HepG2 (cell line): ENCODE data around the gene SNHG17. TPM values are rescaled to one million over a fixed set of nuclear protein-coding genes. Genes with fewer than 3 reads are reported as not detected.

ENCODE experiments used
- CBX1 ChIP-seq: IDR thresholded peaks from one replicate; pipeline ENCODE4 v1.6.1; 2016; ENCODE audit warnings: antibody characterized with exemption, low read depth
- CCDC6 ChIP-seq: sonication (generic); formaldehyde crosslinking; IDR thresholded peaks from 2 replicates; pipeline ENCODE4 v1.8.1; 2022; ENCODE audit warnings: mild to moderate bottlenecking, missing genetic modification reagents, moderate library complexity
- GTF3A ChIP-seq: sonication (generic); formaldehyde crosslinking; conservative IDR thresholded peaks from 2 replicates; pipeline ENCODE4 v1.4.0; 2020; ENCODE audit warnings: mild to moderate bottlenecking, missing genetic modification reagents
- HNF4A ChIP-seq: sonication (generic); formaldehyde crosslinking; IDR thresholded peaks from 2 replicates; pipeline ENCODE4 v1.4.0; 2020; ENCODE audit warnings: missing genetic modification reagents
- KMT2A ChIP-seq: sonication (generic); formaldehyde crosslinking; IDR thresholded peaks from 2 replicates; pipeline ENCODE4 v1.4.0; 2020; ENCODE audit warnings: missing genetic modification reagents
- MIXL1 ChIP-seq: IDR thresholded peaks from 2 replicates; pipeline ENCODE4 v1.6.1; 2016
- NONO ChIP-seq, 2 experiments: fragments of 450-650 bp in 1 of 2; sonication (generic) in 1 of 2; formaldehyde crosslinking in 1 of 2; IDR thresholded peaks in 1 of 2; conservative IDR thresholded peaks in 1 of 2; 2 replicates each; pipeline versions ENCODE4 v1.6.1 to v1.8.0; 2017 to 2022; ENCODE audit warnings: mild to moderate bottlenecking in 1 of 2, missing genetic modification reagents in 1 of 2, moderate library complexity in 1 of 2
- PHF20 ChIP-seq: sonication (generic); formaldehyde crosslinking; IDR thresholded peaks from 2 replicates; pipeline ENCODE4 v1.5.0; 2020; ENCODE audit warnings: mild to moderate bottlenecking, missing genetic modification reagents
- RARG ChIP-seq: sonication (generic); formaldehyde crosslinking; IDR thresholded peaks from 2 replicates; pipeline ENCODE4 v1.4.0; 2020; ENCODE audit warnings: low read depth, mild to moderate bottlenecking, missing genetic modification reagents
- RBFOX2 ChIP-seq: fragments of 200-400 bp; formaldehyde crosslinking; IDR thresholded peaks from 2 replicates; pipeline ENCODE4 v1.6.1; 2017; ENCODE audit warnings: low read depth, mild to moderate bottlenecking, low read length
- SMARCE1 ChIP-seq: fragments of 450-650 bp; IDR thresholded peaks from 2 replicates; pipeline ENCODE4 v1.6.1; 2017; ENCODE audit warnings: borderline replicate concordance
- U2AF2 ChIP-seq: fragments of 200-400 bp; formaldehyde crosslinking; IDR thresholded peaks from 2 replicates; pipeline ENCODE4 v1.6.1; 2017; ENCODE audit warnings: low read depth, mild to moderate bottlenecking, low read length
- XBP1 ChIP-seq: sonication (generic); formaldehyde crosslinking; IDR thresholded peaks from 2 replicates; pipeline ENCODE4 v1.5.0; 2020; ENCODE audit warnings: missing genetic modification reagents
- ZBTB1 ChIP-seq: sonication (generic); formaldehyde crosslinking; IDR thresholded peaks from 2 replicates; pipeline ENCODE4 v1.4.0; 2020; ENCODE audit warnings: missing genetic modification reagents, borderline replicate concordance
- ZNF264 ChIP-seq: sonication (generic); formaldehyde crosslinking; IDR thresholded peaks from 2 replicates; pipeline ENCODE4 v1.4.0; 2020; ENCODE audit warnings: missing genetic modification reagents
- ZSCAN25 ChIP-seq: sonication (generic); formaldehyde crosslinking; IDR thresholded peaks from 2 replicates; pipeline ENCODE4 v1.8.0; 2022; ENCODE audit warnings: mild to moderate bottlenecking, missing genetic modification reagents
- polyA plus RNA-seq, 8 experiments: library from polyadenylated mRNA; depleted of rRNA in 3 of 8; stranded (reverse) in 7 of 8; unstranded in 1 of 8; fragments of >200 nt; fragmentation: Illumina TruSeq in 4 of 8; extraction: Trizol in 4 of 8; gene quantifications; 2 replicates each; pipeline versions ENCODE4 v1.2.1 to v1.2.3, GENCODE V29; 2011 to 2016; ENCODE audit warnings: low read depth in 4 of 8, missing spikeins in 1 of 8, mixed read lengths in 1 of 8; ENCODE audit not compliant: insufficient read depth in 1 of 8
- total RNA-seq, 5 experiments: library from RNA; depleted of rRNA; stranded (reverse); fragments of >200 nt; fragmentation: Illumina TruSeq; extraction: Trizol; gene quantifications; 2 replicates each; pipeline ENCODE4 v1.2.3, GENCODE V29; 2016; ENCODE audit warnings: low read depth in 1 of 5
- TF ChIP-seq, protein P1 (sequence below): sonication (generic); formaldehyde crosslinking; IDR thresholded peaks from 2 replicates; pipeline ENCODE4 v1.8.1; 2023; ENCODE audit warnings: missing genetic modification reagents, mild to moderate bottlenecking, borderline replicate concordance
- TF ChIP-seq, protein P2 (sequence below): sonication (generic); formaldehyde crosslinking; conservative IDR thresholded peaks from 2 replicates; pipeline ENCODE4 v1.5.0; 2020; ENCODE audit warnings: missing genetic modification reagents
- TF ChIP-seq, protein P3 (sequence below), 2 experiments: fragments of 450-650 bp in 1 of 2; sonication (generic) in 1 of 2; formaldehyde crosslinking; IDR thresholded peaks; 2 replicates each; pipeline versions ENCODE4 v1.5.0 to v1.8.0; 2020 to 2022; ENCODE audit warnings: mild to moderate bottlenecking in 1 of 2, missing genetic modification reagents in 1 of 2
- TF ChIP-seq, protein P4 (sequence below): sonication (generic); formaldehyde crosslinking; IDR thresholded peaks from 2 replicates; pipeline ENCODE4 v1.5.1; 2020; ENCODE audit warnings: mild to moderate bottlenecking, missing genetic modification reagents, borderline replicate concordance
- TF ChIP-seq, protein P5 (sequence below): sonication (generic); formaldehyde crosslinking; IDR thresholded peaks from 2 replicates; pipeline ENCODE4 v1.4.0; 2020; ENCODE audit warnings: mild to moderate bottlenecking, missing genetic modification reagents
- TF ChIP-seq, protein P6 (sequence below): sonication (generic); formaldehyde crosslinking; IDR thresholded peaks from 2 replicates; pipeline ENCODE4 v1.5.1; 2020; ENCODE audit warnings: missing genetic modification reagents, mild to moderate bottlenecking, borderline replicate concordance
- TF ChIP-seq, protein P7 (sequence below): sonication (generic); formaldehyde crosslinking; IDR thresholded peaks from 2 replicates; pipeline ENCODE4 v1.4.0; 2020; ENCODE audit warnings: missing genetic modification reagents, mild to moderate bottlenecking, borderline replicate concordance

SNHG17 gene
- total and polyA plus RNA-seq, 2 of the 13 experiments (the other 11 are each of a cell fraction or from before 2014, with no cell fraction given): 26.2 to 41.2 TPM

DNA sequence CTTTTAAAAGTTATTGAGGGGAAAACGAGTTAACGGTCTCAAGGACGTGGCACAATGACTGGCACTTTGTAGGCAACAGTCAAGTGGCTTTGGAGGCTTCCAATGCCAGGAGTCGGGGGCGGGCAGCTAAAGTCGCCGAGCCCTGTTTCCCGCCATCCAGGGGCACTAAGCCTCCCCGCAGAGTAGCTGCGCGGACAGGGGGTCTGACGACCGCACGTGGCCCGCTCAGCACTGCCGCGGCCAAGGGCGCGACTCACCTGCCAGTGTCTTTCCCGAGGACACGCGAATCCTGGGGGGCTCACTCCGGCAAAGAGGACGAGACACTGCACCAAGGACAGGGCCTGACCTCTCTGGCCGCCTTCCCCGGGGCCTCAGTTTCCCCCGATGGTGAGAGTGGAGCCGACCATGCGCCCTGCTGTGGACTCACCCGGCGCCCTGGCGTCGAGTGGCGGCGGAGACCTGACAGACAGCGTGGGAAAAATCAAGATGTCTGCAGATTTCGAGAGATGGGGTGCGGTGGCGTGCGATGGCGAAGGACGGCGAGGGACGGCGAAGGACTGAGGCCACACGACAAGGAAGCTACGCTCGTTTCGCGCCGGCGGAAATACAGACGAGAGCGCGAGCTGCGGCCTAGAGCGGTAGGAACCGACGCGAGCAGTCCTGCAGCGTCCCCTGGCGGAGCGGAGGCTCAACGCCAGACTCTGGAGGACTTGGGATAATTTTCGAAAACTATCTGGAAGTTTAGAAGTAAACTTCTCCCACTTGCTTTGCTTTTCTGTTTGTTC is at the start of gene SNHG17 (continued):
- TF ChIP-seq, protein P1, sequence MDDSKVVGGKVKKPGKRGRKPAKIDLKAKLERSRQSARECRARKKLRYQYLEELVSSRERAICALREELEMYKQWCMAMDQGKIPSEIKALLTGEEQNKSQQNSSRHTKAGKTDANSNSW: peak; percentile 97
- peak; percentile 100 for TF ChIP-seq CBX1
- TF ChIP-seq SMARCE1: no peak
- peak; percentile 99 for TF ChIP-seq RBFOX2
- peak; percentile 96 for TF ChIP-seq MIXL1
- peak; percentile 98 for TF ChIP-seq RARG (CRISPR knock-in tag)
- peak; percentile 100 for TF ChIP-seq KMT2A (CRISPR knock-in tag)
- TF ChIP-seq, protein P2, sequence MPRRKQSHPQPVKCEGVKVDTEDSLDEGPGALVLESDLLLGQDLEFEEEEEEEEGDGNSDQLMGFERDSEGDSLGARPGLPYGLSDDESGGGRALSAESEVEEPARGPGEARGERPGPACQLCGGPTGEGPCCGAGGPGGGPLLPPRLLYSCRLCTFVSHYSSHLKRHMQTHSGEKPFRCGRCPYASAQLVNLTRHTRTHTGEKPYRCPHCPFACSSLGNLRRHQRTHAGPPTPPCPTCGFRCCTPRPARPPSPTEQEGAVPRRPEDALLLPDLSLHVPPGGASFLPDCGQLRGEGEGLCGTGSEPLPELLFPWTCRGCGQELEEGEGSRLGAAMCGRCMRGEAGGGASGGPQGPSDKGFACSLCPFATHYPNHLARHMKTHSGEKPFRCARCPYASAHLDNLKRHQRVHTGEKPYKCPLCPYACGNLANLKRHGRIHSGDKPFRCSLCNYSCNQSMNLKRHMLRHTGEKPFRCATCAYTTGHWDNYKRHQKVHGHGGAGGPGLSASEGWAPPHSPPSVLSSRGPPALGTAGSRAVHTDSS (CRISPR knock-in tag): peak; percentile 98
- TF ChIP-seq ZNF264 (CRISPR knock-in tag): peak; percentile 98; the same call in 1 of the 2 replicates
- peak; percentile 94 for TF ChIP-seq ZSCAN25 (CRISPR knock-in tag)
- TF ChIP-seq, protein P3, sequence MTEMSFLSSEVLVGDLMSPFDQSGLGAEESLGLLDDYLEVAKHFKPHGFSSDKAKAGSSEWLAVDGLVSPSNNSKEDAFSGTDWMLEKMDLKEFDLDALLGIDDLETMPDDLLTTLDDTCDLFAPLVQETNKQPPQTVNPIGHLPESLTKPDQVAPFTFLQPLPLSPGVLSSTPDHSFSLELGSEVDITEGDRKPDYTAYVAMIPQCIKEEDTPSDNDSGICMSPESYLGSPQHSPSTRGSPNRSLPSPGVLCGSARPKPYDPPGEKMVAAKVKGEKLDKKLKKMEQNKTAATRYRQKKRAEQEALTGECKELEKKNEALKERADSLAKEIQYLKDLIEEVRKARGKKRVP (CRISPR knock-in tag; IDR thresholded peaks at IDR 0.05): peak in 1 of 2 experiments; percentile 90; a peak in 2 of 4 replicates
- TF ChIP-seq NONO (IDR thresholded peaks at IDR 0.05): no peak
- peak; percentile 99 for TF ChIP-seq NONO (CRISPR knock-in tag; conservative IDR thresholded peaks at IDR 0.05)
- peak; percentile 99 for TF ChIP-seq CCDC6 (CRISPR knock-in tag)
- TF ChIP-seq, protein P4, sequence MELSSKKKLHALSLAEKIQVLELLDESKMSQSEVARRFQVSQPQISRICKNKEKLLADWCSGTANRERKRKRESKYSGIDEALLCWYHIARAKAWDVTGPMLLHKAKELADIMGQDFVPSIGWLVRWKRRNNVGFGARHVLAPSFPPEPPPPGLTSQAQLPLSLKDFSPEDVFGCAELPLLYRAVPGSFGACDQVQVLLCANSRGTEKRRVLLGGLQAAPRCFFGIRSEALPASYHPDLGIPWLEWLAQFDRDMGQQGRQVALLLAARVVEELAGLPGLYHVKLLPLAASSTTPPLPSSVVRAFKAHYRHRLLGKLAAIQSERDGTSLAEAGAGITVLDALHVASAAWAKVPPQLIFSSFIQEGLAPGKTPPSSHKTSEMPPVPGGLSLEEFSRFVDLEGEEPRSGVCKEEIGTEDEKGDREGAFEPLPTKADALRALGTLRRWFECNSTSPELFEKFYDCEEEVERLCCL (CRISPR knock-in tag): peak; percentile 99
- peak; percentile 69 for TF ChIP-seq HNF4A (CRISPR knock-in tag)
- peak; percentile 91 for TF ChIP-seq ZBTB1
- TF ChIP-seq, protein P5, sequence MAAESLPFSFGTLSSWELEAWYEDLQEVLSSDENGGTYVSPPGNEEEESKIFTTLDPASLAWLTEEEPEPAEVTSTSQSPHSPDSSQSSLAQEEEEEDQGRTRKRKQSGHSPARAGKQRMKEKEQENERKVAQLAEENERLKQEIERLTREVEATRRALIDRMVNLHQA (CRISPR knock-in tag): peak; percentile 83; the same call in 1 of the 2 replicates
- peak; percentile 98 for TF ChIP-seq PHF20 (CRISPR knock-in tag)
- TF ChIP-seq GTF3A (CRISPR knock-in tag): peak; percentile 98
- peak; percentile 90; the same call in 1 of the 2 replicates for TF ChIP-seq XBP1 (CRISPR knock-in tag)
- TF ChIP-seq, protein P6, sequence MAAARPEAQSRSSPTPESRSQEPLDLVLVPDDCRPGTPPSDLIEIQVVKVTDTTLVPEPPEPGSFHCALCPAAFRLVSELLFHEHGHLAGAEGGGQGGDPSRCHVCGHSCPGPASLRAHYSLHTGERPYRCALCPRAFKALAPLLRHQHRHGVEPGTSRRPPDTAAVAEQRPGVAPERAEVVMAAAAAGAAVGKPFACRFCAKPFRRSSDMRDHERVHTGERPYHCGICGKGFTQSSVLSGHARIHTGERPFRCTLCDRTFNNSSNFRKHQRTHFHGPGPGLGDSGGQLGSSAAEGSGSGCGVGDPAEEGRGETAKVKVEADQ: peak; percentile 99
- no peak; the same call in 1 of the 2 replicates for TF ChIP-seq U2AF2
- TF ChIP-seq, protein P7, sequence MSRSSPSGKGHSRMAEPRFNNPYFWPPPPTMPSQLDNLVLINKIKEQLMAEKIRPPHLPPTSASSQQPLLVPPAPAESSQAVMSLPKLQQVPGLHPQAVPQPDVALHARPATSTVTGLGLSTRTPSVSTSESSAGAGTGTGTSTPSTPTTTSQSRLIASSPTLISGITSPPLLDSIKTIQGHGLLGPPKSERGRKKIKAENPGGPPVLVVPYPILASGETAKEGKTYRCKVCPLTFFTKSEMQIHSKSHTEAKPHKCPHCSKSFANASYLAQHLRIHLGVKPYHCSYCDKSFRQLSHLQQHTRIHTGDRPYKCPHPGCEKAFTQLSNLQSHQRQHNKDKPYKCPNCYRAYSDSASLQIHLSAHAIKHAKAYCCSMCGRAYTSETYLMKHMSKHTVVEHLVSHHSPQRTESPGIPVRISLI (CRISPR knock-in tag): peak; percentile 90
